Limb (tissue), 2 donors: ENCODE data around the gene AKR1C3.
A peak's percentile ranks its signal among the peaks of the same experiment; 100 is the strongest.
"Not testable (repeated sequence)": the region's sequence is repeated elsewhere in the genome, so short reads cannot be mapped to it uniquely, and the experiment has no call there.

Source experiments
- DNase-seq, 2 donors: peaks; one replicate each; pipeline ENCODE4 v3.0.0-alpha.2; 2016; ENCODE audit errors: extremely low spot score in 2 of 2

AKR1C3 gene

DNA sequence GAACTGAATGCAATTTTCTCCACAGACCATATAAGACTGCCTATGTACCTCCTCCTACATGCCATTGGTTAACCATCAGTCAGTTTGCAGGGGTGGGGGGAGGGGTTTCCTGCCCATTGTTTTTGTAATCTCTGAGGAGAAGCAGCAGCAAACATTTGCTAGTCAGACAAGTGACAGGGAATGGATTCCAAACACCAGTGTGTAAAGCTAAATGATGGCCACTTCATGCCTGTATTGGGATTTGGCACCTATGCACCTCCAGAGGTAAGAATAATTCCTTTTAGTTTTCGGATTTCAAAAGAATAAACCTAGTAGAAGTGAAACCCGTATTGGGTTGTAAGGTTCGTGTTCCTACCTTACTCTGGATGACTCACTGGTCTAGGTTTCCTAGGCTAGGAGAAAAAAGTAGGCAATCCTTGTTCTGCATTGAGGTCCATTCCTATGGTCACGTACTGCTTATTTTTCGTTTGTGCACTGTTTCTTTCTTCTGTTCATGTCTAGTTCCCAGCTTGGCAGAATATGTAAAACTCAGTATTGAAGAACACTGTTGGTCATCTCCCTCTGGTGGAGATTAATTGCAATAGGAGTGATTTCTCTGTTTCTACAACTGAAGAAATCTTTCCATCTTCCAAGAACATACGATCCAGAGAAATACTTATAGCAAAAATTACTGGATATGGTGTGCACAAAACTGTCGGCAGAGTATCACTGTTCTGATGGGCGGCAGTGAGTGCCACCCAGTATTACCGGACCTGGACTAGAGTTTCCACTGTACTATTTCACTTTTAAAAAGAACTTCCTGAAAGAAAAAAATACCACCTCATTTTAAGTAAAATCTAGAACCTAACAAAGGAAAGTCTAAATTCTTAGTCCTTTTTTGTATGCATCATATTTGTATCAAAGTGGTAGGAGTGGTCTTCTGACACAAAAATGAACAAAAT is at the start of gene AKR1C3:
AKR1C3 (plus strand) TSS at position 150 of the 941 bp plus-strand sequence; CDS start at position 181, 31 bp downstream.
- peak in 1 of 2 donors; percentile 61 for DNase-seq

DNA sequence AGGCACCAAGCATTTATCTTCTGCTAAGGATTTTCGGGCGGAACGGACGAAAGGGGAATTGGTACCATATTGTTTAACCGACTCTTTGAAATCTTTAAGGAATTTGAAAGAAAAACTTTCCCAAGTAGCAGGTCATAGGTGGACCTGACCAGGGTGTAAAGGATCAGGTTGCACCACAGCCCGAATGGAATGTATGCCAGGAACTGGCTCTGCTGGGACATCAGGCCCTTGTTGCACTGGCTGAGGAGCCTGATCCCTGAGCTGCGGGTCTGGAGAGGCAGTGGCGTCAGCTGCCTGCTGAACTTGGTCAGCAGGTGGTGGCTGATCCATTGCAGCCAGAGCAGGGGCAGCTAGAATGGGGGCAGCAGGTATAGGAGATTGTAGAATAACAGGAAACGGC is 49.1 kb upstream of the AKR1C3 start:
- DNase-seq = no peak

DNA sequence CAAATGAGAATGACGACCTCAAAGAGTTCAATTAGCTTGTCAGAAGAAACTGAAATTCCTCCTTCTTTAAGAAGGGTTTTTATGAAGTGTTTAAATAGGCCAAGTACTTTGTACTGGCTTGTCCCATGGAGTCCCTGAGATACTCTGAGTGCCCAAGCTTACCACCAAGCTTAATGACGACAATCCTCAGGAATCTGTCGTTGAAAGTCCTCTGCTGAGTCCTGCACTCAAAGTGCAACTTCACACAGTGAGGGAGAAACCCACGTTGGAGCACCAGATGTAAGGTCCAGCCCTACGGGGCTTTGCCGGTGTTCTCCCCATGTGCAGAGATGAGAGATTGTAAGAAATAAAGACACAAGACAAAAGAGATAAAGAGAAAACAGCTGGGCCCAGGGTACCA is 47.8 kb upstream of the AKR1C3 start:
- no peak for DNase-seq

DNA sequence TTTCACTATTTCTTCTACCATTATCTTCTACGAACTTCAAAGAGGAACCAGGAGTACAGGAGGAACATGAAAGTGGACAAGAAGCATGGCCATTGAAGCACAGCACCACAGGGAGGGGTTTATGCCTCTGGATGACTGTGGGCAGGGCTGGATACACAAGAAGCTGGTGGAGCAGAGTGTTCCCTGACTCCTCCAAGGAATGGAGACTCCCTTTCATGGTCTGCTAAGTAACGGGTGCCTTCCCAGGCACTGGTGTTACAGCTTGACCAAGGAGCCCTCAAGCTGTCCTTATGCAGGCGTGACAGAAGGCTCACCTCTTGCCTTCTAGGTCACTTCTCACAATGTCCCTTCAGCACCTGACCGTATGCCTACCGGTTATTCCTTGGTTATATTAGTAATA is 47.2 kb upstream of the AKR1C3 start:
- not testable (repeated sequence) for DNase-seq

DNA sequence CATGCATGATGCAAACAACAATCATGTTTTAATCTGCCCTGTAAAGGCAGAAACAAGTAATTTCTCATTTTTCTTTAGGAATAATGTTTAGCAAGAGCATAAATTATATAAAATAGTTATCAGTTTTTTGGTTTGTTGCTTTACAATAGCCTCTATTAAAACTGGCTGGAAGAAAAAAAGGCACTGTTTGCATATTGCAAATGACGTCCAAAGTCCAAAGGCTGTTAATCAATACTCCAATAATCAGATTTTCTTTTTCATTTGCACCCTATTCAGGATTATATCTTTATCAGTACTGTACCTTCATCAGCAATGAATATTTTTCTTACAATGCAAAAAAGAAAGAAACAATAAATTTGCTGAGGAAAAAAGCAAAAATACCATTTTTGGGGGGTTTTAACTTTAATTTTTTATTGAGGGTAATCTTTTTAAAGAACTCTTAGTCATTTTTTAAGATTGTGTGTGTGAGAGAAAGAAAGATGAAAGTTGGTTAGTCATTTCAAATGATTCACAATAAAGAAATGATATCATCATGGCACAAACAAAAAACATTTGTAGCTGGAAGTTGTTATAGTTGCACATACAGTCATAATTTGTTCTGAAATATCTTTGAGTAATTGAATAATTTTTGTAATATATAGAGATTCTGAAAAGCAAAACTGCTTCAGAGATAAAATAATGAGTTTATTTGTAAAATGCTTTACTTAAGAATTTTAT is 46.1 kb upstream of the AKR1C3 start:
- DNase-seq = no peak

DNA sequence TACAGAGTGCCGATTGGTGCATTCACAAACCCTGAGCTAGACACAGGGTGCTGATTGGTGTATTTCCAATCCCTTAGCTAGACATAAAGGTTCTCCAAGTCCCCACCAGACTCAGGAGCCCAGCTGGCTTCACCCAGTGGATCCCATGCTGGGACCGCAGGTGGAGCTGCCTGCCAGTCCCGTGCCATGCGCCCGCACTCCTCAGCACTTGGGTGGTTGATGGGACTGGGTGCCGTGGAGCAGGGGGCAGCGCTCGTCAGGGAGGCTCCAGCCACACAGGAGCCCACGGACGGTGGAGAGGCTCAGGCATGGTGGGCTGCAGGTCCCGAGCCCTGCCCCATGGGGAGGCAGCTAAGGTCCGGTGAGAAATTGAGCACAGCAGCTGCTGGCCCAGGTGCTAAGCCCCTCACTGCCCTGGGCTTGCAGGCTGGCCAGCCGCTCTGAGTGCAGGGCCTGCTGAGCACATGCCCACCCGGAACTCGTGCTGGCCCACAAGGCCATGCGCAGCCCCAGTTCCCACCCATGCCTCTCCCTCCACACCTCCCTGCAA is 41.2 kb upstream of the AKR1C3 start:
- DNase-seq = not testable (repeated sequence)

DNA sequence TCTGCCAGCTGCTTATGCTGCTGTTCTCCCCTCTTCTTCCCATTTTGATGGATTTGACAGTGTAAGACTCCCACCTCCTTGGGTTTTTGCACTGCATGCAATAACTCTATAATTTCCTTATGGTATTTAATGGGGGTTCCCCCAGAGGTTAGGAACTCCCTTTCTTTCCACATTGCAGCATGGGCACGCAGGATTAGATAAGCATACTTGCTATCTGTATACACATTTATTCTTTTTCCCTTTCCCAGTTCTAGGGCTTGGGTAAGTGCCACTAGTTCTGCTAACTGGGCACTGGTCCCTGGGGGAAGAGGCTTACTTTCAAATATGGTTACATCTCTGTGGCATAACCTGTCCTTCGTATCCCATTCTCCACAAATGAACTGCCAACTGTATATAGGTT is 39.4 kb upstream of the AKR1C3 start:
- not testable (repeated sequence) for DNase-seq

DNA sequence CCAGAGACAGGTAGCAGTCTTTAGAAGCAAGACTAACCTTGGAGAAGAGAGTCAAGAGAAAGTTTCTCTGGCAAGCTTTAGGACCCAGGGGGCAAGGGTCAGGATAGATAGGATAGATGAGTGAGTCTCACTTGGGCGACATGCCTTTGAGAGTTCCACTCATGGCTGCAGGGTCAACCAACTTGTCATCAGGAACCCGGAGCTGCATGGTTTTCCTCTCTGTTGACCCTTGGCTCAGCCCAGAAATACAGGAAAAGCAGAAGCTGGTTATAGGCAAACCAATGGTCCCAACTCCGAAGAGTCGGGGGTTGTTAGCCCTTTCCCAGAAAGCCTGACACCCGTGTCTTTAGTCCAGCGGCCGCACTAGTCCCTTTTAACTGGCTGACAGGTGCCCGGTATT is 34.9 kb upstream of the AKR1C3 start:
- DNase-seq = not testable (repeated sequence)

DNA sequence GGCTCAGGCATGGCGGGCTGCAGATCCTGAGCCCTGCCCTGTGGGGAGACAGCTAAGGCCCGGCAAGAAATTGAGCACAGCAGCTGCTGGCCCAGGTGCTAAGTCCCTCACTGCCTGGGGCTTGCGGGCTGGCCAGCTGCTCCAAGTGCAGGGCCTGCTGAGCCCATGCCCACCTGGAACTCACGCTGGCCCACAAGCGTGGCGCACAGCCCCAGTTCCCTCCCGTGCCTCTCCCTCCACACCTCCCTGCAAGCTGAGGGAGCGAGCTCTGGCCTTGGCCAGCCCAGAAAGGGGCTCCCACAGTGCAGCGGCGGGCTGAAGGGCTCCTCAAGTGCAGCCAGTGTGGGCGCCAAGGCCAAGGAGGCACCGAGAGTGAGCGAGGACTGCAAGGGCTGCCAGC is 33.4 kb upstream of the AKR1C3 start:
- DNase-seq = not testable (repeated sequence)

DNA sequence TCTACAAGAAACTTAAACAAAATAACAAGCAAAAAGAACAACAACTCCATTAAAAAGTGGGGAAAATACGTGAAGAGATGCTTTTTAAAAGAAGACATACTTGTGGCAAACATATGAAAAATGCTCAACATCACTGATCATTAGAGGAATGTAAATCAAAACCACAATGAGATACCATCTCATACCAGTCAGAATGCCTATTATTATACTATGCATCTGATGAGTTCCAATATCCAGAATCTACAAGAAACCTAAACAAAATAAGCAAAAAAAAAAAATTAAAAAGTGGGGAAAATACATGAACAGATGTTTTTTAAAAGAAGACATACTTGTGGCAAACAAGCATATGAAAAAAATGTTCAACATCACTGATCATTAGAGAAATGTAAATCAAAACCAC is 29.6 kb upstream of the AKR1C3 start:
- no peak for DNase-seq

DNA sequence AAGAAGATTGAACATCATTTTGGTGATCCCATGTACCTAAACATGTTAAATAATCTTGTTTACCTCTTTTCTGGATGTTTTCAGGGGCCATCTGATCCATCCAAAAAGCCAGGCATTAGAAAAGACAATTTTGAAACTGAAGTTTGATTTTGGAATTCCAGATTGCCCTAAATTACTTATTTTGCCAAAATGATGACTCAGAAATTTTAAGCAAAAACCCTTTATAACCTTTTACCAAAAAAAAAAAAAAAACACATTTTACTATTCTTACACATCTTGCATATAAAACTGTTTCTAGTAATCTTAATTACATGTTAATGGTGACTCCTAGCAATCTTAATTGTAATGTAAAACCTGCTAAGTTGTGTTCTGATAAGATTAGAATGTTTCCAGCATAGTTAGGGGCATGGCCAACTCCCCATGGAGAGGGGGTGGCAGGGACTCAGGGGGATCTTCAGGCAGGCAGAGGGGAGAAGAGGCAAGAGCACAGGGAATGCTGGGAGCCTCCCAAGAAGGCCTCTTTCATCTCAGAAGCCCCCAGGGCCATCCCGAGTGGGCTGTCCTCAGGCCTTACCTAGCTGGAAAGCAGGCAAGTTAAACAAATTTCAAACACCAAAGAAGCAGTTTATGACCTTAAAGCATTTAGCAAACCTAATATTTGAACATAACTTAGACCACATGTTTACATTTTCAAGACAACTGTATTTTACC is 25.8 kb upstream of the AKR1C3 start:
- no peak for DNase-seq

DNA sequence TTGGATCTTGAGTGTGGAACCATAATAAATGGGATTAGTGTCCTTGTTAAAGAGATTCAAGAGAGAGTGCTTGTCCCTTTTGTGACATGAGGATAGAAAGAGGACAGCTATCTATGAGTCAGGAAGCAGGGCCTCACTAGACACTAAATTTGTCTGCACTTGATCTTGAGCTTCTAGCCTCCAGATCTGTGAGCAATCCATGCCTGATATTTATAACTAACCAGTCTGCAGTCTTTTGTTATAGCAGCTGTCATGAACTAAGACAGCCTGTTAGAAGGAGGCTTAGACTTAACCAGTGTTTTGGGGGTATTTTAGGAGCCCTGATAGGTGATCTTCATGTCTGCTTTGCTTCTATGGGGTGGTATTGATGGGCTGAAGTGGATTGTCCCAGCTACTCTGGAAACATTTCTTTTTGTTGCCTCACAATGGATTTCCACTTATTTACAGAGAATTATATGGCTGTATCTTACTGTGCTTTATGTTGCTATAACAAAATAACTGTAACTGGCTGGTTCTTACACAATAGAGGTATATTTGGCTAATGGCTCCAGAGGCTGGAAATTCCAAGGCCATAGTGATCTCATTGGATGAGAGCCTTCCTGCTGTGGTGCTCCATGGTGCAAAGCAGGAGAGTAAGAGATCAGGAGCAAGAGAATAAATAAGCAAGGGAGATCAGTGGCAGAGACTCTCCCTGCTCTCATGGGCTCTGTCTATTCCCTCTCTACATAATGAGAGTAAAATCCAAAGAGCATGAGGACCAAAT is 23.4 kb upstream of the AKR1C3 start:
- DNase-seq = no peak

DNA sequence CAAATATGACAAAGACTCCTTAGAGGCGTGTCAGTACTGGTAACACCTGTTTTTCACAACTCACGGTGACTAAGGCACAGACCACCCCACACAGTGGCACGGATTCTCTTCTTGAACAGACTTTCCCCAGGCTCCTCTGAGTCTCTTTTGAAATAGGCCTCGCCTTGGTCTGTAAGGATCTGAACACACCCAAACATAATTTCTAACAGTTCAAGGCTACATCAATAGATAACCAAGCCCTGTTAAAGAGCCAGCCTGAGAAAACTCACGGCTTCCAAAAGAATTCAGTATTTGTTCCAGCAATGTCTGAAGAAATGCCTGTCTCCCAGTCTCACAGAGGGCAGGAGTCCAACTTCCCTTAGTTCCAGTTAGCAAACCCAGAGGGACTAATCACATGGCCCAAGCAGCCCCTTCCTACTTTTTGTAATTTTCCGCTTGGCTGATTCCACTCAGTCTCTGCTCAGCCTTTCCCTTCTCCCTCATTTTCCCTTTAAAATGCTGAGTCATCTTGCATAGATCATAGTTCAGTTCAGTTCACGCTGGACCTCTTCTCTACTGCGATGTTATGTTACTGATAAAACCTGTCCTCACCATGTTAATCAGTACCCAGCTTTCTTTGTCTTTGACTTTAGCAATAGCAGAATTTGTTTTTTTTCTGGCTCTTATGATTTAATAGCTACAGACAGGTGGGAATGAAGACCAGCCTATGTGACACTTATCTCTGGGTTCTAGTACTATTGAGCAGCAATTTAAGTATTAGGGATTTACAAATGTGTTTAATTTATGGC is 22.6 kb upstream of the AKR1C3 start:
- DNase-seq = peak; percentile 31 to 67

DNA sequence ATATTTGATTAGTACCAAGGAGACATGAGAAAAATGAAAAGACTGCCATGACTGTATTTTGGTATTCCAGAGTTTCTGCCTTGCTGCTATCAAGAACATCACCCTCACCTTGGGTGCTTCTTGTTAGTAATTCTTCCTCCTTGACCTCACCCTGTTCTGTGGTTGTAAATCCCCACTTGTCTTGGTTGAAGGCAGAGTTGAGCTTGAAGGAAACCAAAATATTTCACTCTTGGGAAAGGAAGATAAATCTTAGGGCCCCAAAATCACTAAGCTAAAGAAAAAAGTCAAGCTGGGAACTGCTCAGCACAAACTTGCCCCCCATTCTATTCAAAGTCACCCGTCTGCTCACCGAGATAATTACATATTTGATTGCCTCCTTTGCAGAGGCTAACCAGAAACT is 20.6 kb upstream of the AKR1C3 start:
- DNase-seq = no peak

DNA sequence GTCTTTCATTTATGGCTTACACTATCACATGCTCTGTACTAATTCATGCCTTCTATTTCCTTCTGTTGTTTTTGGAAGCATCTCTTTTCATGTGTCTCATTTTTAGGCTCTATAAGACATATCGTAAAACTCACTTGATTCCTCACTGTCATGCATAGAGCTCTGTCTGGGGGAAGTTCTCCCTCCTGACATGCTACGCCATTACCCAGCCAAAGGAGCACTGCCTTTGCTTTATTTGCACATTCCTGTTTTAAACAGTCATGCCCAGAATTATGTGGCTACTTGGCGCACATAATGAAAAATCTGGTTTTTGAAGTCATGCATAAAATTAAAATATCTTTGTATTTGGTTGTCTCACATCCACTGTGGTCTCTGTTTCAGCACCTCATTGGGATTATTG is 17.6 kb upstream of the AKR1C3 start:
- no peak for DNase-seq

DNA sequence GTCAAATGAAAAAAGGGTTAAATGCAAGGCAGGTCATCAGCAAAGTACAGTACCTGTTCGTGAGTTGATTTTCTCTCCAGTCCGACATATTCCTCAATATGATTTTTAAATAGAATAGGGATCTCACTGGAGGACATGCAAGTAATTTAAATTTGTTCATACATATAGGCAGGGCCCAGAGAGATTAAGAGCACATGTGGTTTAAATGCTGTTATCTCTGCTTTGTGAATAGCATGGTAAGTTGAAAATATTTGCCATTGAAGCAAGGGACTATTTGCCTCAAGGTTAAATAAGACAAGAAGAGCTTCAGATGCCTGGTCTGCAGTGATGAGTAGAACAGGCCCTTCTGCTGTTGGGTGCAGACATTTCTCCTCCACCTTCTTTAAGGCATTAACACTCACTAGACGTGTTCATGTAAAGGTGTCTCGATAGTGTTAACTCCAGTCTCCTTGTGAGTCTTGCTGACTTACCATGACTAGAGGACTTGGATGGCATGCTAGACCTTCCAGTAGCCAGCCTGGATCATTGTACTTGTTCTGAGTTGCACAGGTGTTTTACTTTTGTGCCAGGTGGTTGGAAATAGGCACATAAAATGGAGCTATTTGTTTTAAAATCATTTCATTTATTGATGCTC is 15.6 kb upstream of the AKR1C3 start:
- no peak for DNase-seq

DNA sequence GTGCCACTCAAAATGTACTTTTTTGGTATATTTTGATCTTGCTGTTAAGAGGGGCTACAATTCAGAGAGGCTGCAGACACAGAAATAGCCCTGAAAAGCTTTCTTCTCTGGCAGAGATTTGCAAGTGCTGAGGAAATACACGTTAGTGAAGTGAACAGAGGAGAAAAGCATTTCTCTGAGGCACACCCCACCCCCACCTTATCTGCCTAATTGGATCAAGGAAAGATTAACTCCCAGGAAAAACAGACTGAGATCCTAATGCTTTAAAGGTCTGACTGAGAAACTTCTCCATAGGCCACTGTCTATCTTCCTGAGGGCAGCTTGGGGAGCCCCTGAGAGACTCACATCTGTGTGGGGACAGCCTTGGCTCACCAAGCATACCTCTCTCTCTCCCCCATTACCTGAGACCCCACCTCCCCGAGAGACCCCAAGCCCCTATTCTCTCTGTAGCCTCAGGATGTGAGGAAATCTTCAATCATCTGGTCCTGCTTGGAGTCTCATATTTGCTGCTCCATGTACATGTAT is 14.8 kb upstream of the AKR1C3 start:
- no peak for DNase-seq

DNA sequence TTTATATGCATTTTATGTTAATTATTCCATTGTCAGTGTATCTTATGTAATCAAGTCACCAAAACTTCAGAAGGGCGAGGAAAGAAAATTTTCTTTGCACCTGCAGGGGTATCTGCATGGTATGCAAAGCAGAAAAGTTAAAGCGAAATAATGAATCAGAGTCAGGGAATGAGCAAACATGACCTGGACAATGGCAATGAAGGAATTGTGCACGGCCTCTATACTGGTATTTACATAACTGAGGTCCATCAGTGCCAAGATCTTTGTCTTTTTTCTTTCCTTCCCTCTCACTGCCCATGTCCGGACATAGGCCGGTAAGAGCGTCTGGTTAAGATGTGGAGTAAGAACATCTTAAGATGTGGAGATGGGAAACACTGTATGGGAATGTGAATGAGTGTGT is 14.4 kb upstream of the AKR1C3 start:
- no peak for DNase-seq

DNA sequence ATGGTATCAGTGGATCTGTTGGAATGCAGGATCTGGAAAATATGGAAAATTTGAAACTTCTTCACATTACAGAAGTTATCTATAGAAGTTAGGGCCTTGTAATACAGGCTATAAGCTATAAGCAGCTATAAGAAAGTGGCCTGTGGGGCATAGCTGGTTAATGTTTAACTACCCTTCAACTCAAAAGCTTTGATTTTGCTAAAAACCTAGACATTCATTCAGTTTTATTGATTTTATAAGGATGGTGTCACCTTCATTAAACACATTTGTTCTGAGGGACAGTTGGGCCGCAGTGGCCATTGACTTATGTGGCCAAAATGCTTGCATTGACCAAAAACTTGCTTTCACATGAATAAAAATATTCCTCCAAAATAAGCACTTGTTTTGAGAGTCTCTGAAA is 13.1 kb upstream of the AKR1C3 start:
- DNase-seq = no peak
